DOHH2 (cell line): ENCODE measurements around the gene PDE9A.

Source experiments
- H3F3A ChIP-seq: fragments of 200-600 bp; sonication (generic), shearing (Covaris generic); 2 replicates; pipeline ENCODE4 v1.6.0; 2016; ENCODE audit warnings: antibody characterized with exemption, mild to moderate bottlenecking; ENCODE audit not compliant: control insufficient read depth, insufficient read depth
- H3K27ac ChIP-seq: fragments of 200-600 bp; sonication (generic); 2 replicates; pipeline ENCODE4 v1.5.1; 2014; ENCODE audit warnings: low read depth, mild to moderate bottlenecking, low read length, moderate library complexity
- H3K27me3 ChIP-seq: fragments of 200-600 bp; sonication (generic); 2 replicates; pipeline ENCODE4 v1.6.1; 2014; ENCODE audit warnings: mild to moderate bottlenecking, low read length, mixed read lengths; ENCODE audit not compliant: control insufficient read depth
- H3K36me3 ChIP-seq: fragments of 200-600 bp; sonication (generic); 2 replicates; pipeline ENCODE4 v1.6.1; 2014; ENCODE audit warnings: mild to moderate bottlenecking, low read length, moderate library complexity, mixed read lengths; ENCODE audit not compliant: control insufficient read depth
- H3K4me1 ChIP-seq: fragments of 200-600 bp; sonication (generic); 2 replicates; pipeline ENCODE4 v1.6.1; 2014; ENCODE audit warnings: mild to moderate bottlenecking, low read length, mixed read lengths; ENCODE audit not compliant: control insufficient read depth
- H3K4me2 ChIP-seq: fragments of 200-600 bp; sonication (generic); 2 replicates; pipeline ENCODE4 v1.6.0; 2014; ENCODE audit warnings: mild to moderate bottlenecking, low read length, moderate library complexity
- H3K4me3 ChIP-seq: fragments of 200-600 bp; sonication (generic); 2 replicates; pipeline ENCODE4 v1.5.1; 2014; ENCODE audit warnings: mild to moderate bottlenecking, low read length, mixed read lengths
- H3K79me2 ChIP-seq: fragments of 200-600 bp; sonication (generic); 2 replicates; pipeline ENCODE4 v1.6.1; 2014; ENCODE audit warnings: mild to moderate bottlenecking, low read length, mixed read lengths; ENCODE audit not compliant: control insufficient read depth
- H3K9me2 ChIP-seq: fragments of 200-600 bp; sonication (generic); replicated peaks from 2 replicates; pipeline ENCODE4 v1.6.1; 2014; ENCODE audit warnings: mild to moderate bottlenecking, low read length, mixed read lengths; ENCODE audit not compliant: control insufficient read depth
- H3K9me3 ChIP-seq: fragments of 200-600 bp; sonication (generic); 2 replicates; pipeline ENCODE4 v1.6.1; 2014; ENCODE audit warnings: antibody characterized with exemption, low read length, mixed read lengths; ENCODE audit not compliant: control insufficient read depth, insufficient read depth
- H4K20me1 ChIP-seq: fragments of 200-600 bp; sonication (generic); 2 replicates; pipeline ENCODE4 v1.6.0; 2014; ENCODE audit warnings: low read depth, mild to moderate bottlenecking, antibody characterized with exemption, low read length, moderate library complexity; ENCODE audit not compliant: control insufficient read depth, insufficient read depth
- EZH2phosphoT487 ChIP-seq: fragments of 200-600 bp; sonication (generic); IDR thresholded peaks from 2 replicates; pipeline ENCODE4 v1.6.1; 2017; ENCODE audit warnings: borderline replicate concordance, mild to moderate bottlenecking, antibody characterized with exemption, low read length, moderate library complexity, mixed read lengths
- TF ChIP-seq, protein P1 (sequence below): fragments of 200-600 bp; sonication (generic); IDR thresholded peaks from one replicate; pipeline ENCODE4 v1.5.1; 2014; ENCODE audit warnings: antibody characterized with exemption, mild to moderate bottlenecking, low read depth, low read length; ENCODE audit not compliant: poor library complexity, severe bottlenecking

PDE9A gene

GRCh38 chr21:42621166-42621818, 32.1 kb upstream of the PDE9A start:
- no peaks in the 10 kb centered on the region for H3K36me3 ChIP-seq
- no peak overlapping the region for H3K27ac ChIP-seq
- no peaks in the 10 kb centered on the region for H3K4me1 ChIP-seq
- H3K4me2 ChIP-seq, result no peak overlapping the region
- no peaks in the 10 kb centered on the region for H3K79me2 ChIP-seq
- no peak overlapping the region for H3K4me3 ChIP-seq
- H4K20me1 ChIP-seq, result no peaks in the 10 kb centered on the region
- H3K27me3 ChIP-seq, result peaks cover 25% of the 10 kb centered on the region; the same call in 1 of the 2 replicates
- TF ChIP-seq, protein P1, sequence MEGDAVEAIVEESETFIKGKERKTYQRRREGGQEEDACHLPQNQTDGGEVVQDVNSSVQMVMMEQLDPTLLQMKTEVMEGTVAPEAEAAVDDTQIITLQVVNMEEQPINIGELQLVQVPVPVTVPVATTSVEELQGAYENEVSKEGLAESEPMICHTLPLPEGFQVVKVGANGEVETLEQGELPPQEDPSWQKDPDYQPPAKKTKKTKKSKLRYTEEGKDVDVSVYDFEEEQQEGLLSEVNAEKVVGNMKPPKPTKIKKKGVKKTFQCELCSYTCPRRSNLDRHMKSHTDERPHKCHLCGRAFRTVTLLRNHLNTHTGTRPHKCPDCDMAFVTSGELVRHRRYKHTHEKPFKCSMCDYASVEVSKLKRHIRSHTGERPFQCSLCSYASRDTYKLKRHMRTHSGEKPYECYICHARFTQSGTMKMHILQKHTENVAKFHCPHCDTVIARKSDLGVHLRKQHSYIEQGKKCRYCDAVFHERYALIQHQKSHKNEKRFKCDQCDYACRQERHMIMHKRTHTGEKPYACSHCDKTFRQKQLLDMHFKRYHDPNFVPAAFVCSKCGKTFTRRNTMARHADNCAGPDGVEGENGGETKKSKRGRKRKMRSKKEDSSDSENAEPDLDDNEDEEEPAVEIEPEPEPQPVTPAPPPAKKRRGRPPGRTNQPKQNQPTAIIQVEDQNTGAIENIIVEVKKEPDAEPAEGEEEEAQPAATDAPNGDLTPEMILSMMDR, result no peak
- H3K9me3 ChIP-seq, result no peaks in the 10 kb centered on the region
- H3F3A ChIP-seq, result no peaks in the 10 kb centered on the region
- no peaks in the 10 kb centered on the region for H3K9me2 ChIP-seq

DNA sequence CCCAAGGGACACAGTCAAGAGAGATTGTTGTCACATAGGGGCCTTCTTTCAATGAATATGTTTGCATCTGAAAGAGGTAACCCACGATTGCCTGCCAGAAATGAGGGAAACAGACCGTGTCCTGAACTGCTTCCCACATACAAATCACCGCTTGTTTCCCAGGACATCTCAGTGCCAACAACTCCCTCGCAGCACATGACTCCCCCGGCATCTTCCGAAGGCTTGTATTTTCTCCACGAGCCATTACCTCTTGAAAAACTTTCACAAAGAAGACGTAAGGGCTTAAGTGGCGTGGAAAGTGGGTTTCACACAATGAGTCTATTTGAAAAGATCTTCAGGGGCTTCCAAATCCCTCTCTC, 31.6 kb upstream of the PDE9A start:
- no peaks in the 10 kb centered on the region for H3K4me1 ChIP-seq
- no peak overlapping the region for H3K4me2 ChIP-seq
- H3K79me2 ChIP-seq, result no peaks in the 10 kb centered on the region
- no peak overlapping the region for H3K4me3 ChIP-seq
- H3K36me3 ChIP-seq, result no peaks in the 10 kb centered on the region
- H3K27me3 ChIP-seq, result peaks cover 25% of the 10 kb centered on the region; the same call in 1 of the 2 replicates
- H3K9me3 ChIP-seq, result no peaks in the 10 kb centered on the region
- H3F3A ChIP-seq, result no peaks in the 10 kb centered on the region
- H3K27ac ChIP-seq, result no peak overlapping the region
- TF ChIP-seq EZH2phosphoT487, result no peak
- TF ChIP-seq, protein P1, result no peak
- H4K20me1 ChIP-seq, result no peaks in the 10 kb centered on the region
- H3K9me2 ChIP-seq, result no peaks in the 10 kb centered on the region

GRCh38 chr21:42622284-42622683, 31.1 kb upstream of the PDE9A start:
- Histone ChIP-seq H3K9me2 (no peaks in the 10 kb centered on the region), H3K4me1 (no peaks in the 10 kb centered on the region), H3K27ac (no peak overlapping the region), H3K4me3 (no peak overlapping the region), H3K4me2 (no peak overlapping the region), H3K9me3 (no peaks in the 10 kb centered on the region), H4K20me1 (no peaks in the 10 kb centered on the region), H3F3A (no peaks in the 10 kb centered on the region), H3K27me3 (peaks cover 25% of the 10 kb centered on the region; the same call in 1 of the 2 replicates), H3K79me2 (no peaks in the 10 kb centered on the region), H3K36me3 (no peaks in the 10 kb centered on the region)
- TF ChIP-seq, protein P1, result no peak
- TF ChIP-seq EZH2phosphoT487, result no peak
